Activated CD8-positive, alpha-beta T cell treated with anti-CD3 and anti-CD28 coated beads for 36 hours (primary cell): ENCODE measurements around the gene ARHGAP22. TPM values are rescaled to one million over a fixed set of nuclear protein-coding genes. Genes with fewer than 3 reads are reported as not detected.

Source experiments
- ATAC-seq: fragments of 200-7000 bp; cut with Tn5 transposase; one replicate; pipeline ENCODE4 v1.10.0; 2021; ENCODE audit warnings: mild to moderate bottlenecking, moderate library complexity
- CTCF ChIA-PET: fragments of 350-600 bp; sonication (Branson Sonifier 250); formaldehyde crosslinking; loops from one replicate; lab custom pipeline; 2021; ENCODE audit warnings: antibody characterized with exemption; lab: Charles Lee
- POLR2A ChIA-PET: fragments of 350-600 bp; sonication (Branson Sonifier 250); formaldehyde crosslinking; loops from one replicate; lab custom pipeline; 2021; ENCODE audit warnings: antibody characterized with exemption; lab: Charles Lee
- DNase-seq: peaks from one replicate; pipeline ENCODE4 v3.0.0-alpha.2; 2020
- H3K27ac Mint-ChIP-seq: one replicate; pipeline ENCODE4 v1.8.0; 2021; ENCODE audit warnings: mild to moderate bottlenecking, mixed read lengths
- H3K27me3 Mint-ChIP-seq: one replicate; pipeline ENCODE4 v1.8.0; 2021; ENCODE audit warnings: mixed read lengths
- H3K36me3 Mint-ChIP-seq: one replicate; pipeline ENCODE4 v1.8.0; 2021; ENCODE audit warnings: low read depth, mixed read lengths
- H3K4me1 Mint-ChIP-seq: one replicate; pipeline ENCODE4 v1.8.0; 2021; ENCODE audit warnings: low read depth, mixed read lengths
- H3K4me3 Mint-ChIP-seq: one replicate; pipeline ENCODE4 v1.8.0; 2021; ENCODE audit warnings: mild to moderate bottlenecking, moderate library complexity, mixed read lengths
- H3K9me3 Mint-ChIP-seq: one replicate; pipeline ENCODE4 v1.8.0; 2021; ENCODE audit warnings: mixed read lengths
- CTCF ChIP-seq: fragments of 200-600 bp; IDR thresholded peaks from one replicate; pipeline ENCODE4 v1.8.0; 2022; ENCODE audit warnings: antibody characterized with exemption, mild to moderate bottlenecking
- intact Hi-C: fragments of 100-400 bp; cut with micrococcal nuclease; formaldehyde crosslinking; loops from one replicate; pipeline ENCODE4 v1.10.0; 2022
- total RNA-seq, 2 experiments: library from RNA; stranded (reverse); gene quantifications; one replicate each; pipeline ENCODE4 v1.2.3, GENCODE V29; 2021

Gene ARHGAP22
- total RNA-seq, 2 experiments from 2014 or later: not detected

GRCh38 chr10:48568131-48568530, 36.7 kb downstream of the ARHGAP22 start:
- ATAC-seq: no peak
- no peaks in the 10 kb centered on the region for H3K27me3 Mint-ChIP-seq
- no peak overlapping the region for H3K4me3 Mint-ChIP-seq
- no peaks in the 10 kb centered on the region for H3K4me1 Mint-ChIP-seq
- CTCF ChIA-PET: interaction anchor here (1.4 kb wide), 2 partner anchors 19 to 90 kb away, joined by 3 to 4 read pairs; no protein-coding TSS in a partner anchor
- no peaks in the 10 kb centered on the region for H3K9me3 Mint-ChIP-seq
- no peaks in the 10 kb centered on the region for H3K36me3 Mint-ChIP-seq
- intact Hi-C loops: no loop called here
- no peak overlapping the region for H3K27ac Mint-ChIP-seq
- no peak for TF ChIP-seq CTCF
- no peak for DNase-seq
- POLR2A ChIA-PET: no interaction called here

- ATAC-seq: no peak
These were observed 37.5 kb downstream of the ARHGAP22 start for GRCh38 chr10:48567346-48567745.

GRCh38 chr10:48564466-48565160, 40.3 kb downstream of the ARHGAP22 start:
- ChIA-PET CTCF (interaction anchor here (0.7 to 1.4 kb wide), 4 partner anchors 23 to 94 kb away, joined by 3 to 4 read pairs (median 4); no protein-coding TSS in a partner anchor), POLR2A (no interaction called here)
- ATAC-seq: no peak
- intact Hi-C loops: no loop called here
- Mint-ChIP-seq H3K36me3 (no peaks in the 10 kb centered on the region), H3K27ac (no peak overlapping the region), H3K4me3 (no peak overlapping the region), H3K27me3 (no peaks in the 10 kb centered on the region), H3K9me3 (no peaks in the 10 kb centered on the region), H3K4me1 (no peaks in the 10 kb centered on the region)
- DNase-seq: no peak
- no peak for TF ChIP-seq CTCF

More at GRCh38 chr10:48567346-48567745, 37.5 kb downstream of the ARHGAP22 start:
- Mint-ChIP-seq H3K4me3 (no peak overlapping the region), H3K27me3 (no peaks in the 10 kb centered on the region), H3K27ac (no peak overlapping the region), H3K36me3 (no peaks in the 10 kb centered on the region), H3K9me3 (no peaks in the 10 kb centered on the region), H3K4me1 (no peaks in the 10 kb centered on the region)
- no peak for DNase-seq
- intact Hi-C loops: no loop called here
- TF ChIP-seq CTCF: no peak
- ChIA-PET CTCF (interaction anchor here (1.4 kb wide), 2 partner anchors 19 to 91 kb away, joined by 3 to 4 read pairs; no protein-coding TSS in a partner anchor), POLR2A (no interaction called here)

GRCh38 chr10:48557511-48558123, 47.3 kb downstream of the ARHGAP22 start:
- H3K27ac Mint-ChIP-seq: no peak overlapping the region
- TF ChIP-seq CTCF: no peak
- H3K4me3 Mint-ChIP-seq: no peak overlapping the region
- H3K27me3 Mint-ChIP-seq: no peaks in the 10 kb centered on the region
- no peak for DNase-seq
- no peaks in the 10 kb centered on the region for H3K36me3 Mint-ChIP-seq
- no peaks in the 10 kb centered on the region for H3K4me1 Mint-ChIP-seq
- H3K9me3 Mint-ChIP-seq: no peaks in the 10 kb centered on the region
- no peak for ATAC-seq
- POLR2A ChIA-PET: no interaction called here
- CTCF ChIA-PET: interaction anchor here (1.2 to 1.6 kb wide), 3 partner anchors 99 to 195 kb away, joined by 3 to 6 read pairs (median 3); no protein-coding TSS in a partner anchor
- intact Hi-C loops: no loop called here

DNA sequence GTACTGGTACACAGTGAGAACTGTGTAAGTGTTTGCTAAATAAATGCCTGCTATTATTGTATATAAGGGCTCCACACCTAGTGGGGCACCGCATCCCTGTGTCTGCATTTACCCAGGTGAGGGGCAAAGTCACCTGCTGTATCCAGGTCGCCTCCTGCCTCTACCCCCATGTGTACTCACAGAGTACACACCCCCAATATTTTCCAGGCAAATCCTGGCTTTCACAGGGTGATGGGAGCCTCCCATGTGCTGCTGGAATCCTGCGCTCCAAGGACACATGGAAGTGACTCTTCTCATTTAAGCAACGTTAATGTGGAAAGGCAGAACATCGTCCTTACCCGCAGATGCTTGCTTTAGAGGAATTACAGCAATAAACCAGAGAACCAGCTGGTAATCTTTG, 48.2 kb downstream of the ARHGAP22 start:
- no peak overlapping the region for H3K27ac Mint-ChIP-seq
- intact Hi-C loops: no loop called here
- no peak overlapping the region for H3K4me3 Mint-ChIP-seq
- DNase-seq (no peak), ATAC-seq (no peak)
- H3K9me3 Mint-ChIP-seq: no peaks in the 10 kb centered on the region
- TF ChIP-seq CTCF: no peak
- no peaks in the 10 kb centered on the region for H3K27me3 Mint-ChIP-seq
- POLR2A ChIA-PET: no interaction called here
- H3K4me1 Mint-ChIP-seq: no peaks in the 10 kb centered on the region
- H3K36me3 Mint-ChIP-seq: no peaks in the 10 kb centered on the region
- CTCF ChIA-PET: interaction anchor here (1.2 to 2.3 kb wide), 4 partner anchors 99 to 194 kb away, joined by 3 to 13 read pairs (median 4); no protein-coding TSS in a partner anchor
